Esophagus muscularis mucosa (tissue), 4 donors: ENCODE data around the gene DGKB.

Source experiments
- EP300 ChIP-seq: sonication (generic); formaldehyde crosslinking; IDR thresholded peaks from one replicate; pipeline ENCODE4 v1.6.1; 2017; ENCODE audit warnings: antibody characterized with exemption
- POLR2A ChIP-seq: fragments of 450-650 bp; IDR thresholded peaks from one replicate; pipeline ENCODE4 v1.6.1; 2017; ENCODE audit warnings: antibody characterized with exemption, moderate library complexity, mild to moderate bottlenecking, low read depth
- POLR2AphosphoS5 ChIP-seq, 2 donors: sonication (generic); formaldehyde crosslinking; IDR thresholded peaks; one replicate each; pipeline ENCODE4 v1.6.1; 2017; ENCODE audit warnings: antibody characterized with exemption in 2 of 2
- TF ChIP-seq, protein P1 (sequence below), 3 experiments: fragments of 200-600 bp in 2 of 3; fragments of 450-650 bp in 1 of 3; sonication (generic) in 2 of 3; IDR thresholded peaks; one replicate each; pipeline ENCODE4 v1.5.1; 2017 to 2019; ENCODE audit warnings: antibody characterized with exemption in 3 of 3, mild to moderate bottlenecking in 2 of 3, moderate library complexity in 1 of 3

DNA sequence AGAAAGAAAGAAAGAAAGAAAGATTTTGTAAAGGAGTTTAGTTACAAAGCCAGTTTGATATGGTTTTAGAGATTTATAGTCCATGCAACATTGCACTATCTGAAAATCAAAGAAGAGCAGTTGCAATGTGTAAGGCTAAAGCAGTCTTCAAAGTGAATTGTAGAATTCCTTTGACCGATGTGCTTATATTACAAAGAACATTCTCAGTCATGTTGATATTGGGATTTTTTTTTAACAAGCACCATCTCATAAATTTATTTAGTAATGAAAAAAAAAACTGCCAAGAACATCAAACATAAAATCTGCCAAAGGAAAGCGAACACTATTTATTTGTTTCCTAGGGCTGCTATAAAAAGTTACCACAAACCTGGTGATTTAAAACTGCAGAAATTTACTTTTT is 133.3 kb downstream of the DGKB start:
- TF ChIP-seq POLR2A, result no peak
- TF ChIP-seq, protein P1, sequence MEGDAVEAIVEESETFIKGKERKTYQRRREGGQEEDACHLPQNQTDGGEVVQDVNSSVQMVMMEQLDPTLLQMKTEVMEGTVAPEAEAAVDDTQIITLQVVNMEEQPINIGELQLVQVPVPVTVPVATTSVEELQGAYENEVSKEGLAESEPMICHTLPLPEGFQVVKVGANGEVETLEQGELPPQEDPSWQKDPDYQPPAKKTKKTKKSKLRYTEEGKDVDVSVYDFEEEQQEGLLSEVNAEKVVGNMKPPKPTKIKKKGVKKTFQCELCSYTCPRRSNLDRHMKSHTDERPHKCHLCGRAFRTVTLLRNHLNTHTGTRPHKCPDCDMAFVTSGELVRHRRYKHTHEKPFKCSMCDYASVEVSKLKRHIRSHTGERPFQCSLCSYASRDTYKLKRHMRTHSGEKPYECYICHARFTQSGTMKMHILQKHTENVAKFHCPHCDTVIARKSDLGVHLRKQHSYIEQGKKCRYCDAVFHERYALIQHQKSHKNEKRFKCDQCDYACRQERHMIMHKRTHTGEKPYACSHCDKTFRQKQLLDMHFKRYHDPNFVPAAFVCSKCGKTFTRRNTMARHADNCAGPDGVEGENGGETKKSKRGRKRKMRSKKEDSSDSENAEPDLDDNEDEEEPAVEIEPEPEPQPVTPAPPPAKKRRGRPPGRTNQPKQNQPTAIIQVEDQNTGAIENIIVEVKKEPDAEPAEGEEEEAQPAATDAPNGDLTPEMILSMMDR (IDR thresholded peaks at IDR 0.05), result no peak
- no peak for TF ChIP-seq POLR2AphosphoS5 (IDR thresholded peaks at IDR 0.05)
- no peak for TF ChIP-seq EP300
